ENCODE measurements around the gene ARFRP1.
A peak's percentile ranks its signal among the peaks of the same experiment; 100 is the strongest.

The ARFRP1 gene, protein sequence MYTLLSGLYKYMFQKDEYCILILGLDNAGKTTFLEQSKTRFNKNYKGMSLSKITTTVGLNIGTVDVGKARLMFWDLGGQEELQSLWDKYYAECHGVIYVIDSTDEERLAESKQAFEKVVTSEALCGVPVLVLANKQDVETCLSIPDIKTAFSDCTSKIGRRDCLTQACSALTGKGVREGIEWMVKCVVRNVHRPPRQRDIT

DNA sequence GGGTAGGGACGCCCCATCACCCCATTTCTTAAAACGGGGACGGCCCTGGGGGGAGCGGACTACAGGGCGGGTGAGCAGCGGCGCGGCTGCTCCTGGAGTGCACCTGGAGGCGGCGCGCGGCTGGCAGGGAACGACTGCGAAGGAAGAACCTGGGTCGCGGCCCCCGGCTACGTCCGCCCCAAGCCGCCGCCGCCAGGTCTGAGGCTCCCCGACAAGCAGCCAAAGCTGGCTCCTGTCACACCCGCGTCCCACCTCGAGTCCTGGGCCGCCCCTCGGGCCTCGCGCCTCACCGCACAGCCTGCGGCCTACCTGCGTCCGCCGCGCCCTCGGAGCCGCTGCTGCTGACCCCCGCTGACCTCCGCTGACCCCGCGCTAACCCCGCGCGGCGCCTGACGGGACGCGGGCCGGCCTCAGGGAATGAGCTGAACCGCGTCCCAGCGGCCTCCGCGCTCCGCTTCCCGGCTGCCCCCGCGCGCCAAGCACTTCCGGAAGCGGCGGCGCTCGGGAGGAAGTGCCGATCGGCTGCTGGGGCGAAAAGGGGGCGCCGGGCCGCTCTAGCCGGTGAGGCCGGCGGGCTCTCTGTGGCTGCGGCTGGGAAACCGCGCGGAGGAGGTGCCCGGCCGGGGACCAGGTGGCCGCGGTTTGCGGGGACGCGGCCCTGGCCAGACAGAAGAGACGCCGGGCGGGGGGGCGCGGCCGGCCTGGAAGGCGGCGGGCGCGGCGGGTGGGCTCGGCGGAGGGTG, at the start of gene ARFRP1, which contains the start of gene ZGPAT:
ARFRP1 (minus strand) TSS at position 419 of the 743 bp plus-strand sequence. CDS start 885 bp downstream, outside the sequence.
ZGPAT (plus strand) TSS at position 482 of the 743 bp plus-strand sequence. CDS start 542 bp downstream, outside the sequence.
- DNase-seq, result peak; percentile 80

DNA sequence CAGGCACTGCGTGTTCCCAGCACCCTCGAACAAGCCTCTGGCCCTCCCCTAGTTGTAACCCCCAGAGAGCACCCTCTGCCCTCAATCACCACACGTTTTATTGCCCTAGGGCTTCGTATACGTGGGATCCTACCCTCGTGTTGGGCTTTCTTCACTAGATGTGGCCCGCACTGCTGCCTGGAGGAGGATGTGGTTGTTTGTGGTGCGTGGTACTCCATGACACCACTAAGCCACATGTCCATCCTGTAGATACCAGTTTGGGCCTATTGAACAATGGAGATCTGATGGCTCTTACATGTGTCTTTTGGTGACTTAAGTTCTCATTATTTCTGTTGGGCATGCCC, 48.8 kb upstream of the ARFRP1 start:
- no peak for DNase-seq

- DNase-seq, result no peak
Observed at GRCh38 chr20:63755933-63756647, 48.3 kb upstream of the ARFRP1 start.

DNA sequence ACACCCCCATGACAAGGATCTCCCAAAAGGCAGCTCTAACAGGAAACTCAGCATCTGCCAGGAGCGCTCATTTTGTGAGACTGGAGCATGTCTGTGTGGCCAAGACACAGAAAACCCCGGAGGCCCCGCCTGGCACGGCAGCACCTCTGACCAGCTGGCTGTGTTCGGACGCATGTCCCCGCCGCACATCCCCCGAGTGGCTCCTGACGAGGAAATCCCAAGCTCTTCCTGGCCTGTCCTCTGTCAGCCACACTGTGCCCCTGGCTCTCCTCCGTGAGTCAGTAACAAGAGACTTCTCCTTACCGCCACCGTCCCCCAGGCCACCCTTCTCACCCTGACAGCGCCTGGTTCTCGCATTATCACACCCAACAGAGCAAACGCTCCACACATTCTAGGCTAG, 46.2 kb upstream of the ARFRP1 start:
- no peak for DNase-seq

DNA sequence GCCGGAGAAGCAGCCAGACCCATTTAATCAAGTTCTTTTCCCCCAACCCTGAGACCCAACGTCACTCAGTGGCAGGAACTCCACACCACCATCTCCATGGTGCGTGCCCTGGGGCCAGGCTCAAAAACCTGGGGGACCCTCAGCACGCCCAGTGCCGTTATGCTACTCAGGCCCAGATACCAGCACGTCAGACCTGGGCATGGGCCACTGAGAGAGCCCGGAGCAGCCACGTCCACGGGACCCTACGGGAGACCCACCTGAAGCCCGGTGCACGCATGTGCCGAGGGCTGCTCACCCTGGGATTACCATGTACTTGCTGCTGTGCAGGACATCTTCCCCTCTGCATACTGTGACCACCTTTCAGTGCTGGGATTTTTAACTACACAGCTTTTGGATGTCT, 45.6 kb upstream of the ARFRP1 start:
- no peak for DNase-seq

DNA sequence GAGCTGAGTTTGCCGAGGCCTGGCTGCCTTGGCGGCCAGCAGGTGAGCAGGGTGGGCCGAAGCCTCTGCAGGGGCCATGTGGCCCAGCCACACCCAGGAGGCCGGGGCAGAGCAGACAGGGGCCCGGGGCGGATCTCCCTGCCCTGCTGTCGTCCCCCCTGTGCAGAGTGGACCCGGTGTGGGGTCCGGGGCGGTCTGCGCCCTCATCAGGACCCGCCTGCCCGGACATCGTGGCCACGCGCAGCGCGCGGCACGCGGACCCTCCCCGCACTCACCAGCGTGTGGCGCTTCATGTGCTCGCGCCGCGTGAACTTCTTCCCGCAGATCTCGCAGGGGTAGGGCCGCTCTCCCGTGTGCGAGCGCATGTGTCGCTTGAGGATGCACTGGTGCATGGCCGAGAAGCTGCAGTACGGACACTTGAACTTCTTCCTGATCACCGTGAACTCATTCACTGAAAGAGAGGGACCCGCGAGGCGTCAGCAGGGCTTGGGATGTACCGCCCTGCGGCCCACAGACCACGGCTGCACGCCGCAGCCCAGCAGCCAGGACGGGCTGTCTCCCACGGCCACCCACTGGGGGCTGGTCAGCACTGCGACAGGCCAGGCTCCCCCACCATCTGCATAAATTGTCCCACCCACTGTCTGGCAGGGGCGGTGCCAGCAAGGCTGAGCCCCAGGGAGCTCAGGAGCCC, 44.8 kb upstream of the ARFRP1 start:
- no peak for DNase-seq

GRCh38 chr20:63751471-63752271, 43.9 kb upstream of the ARFRP1 start:
- no peak for DNase-seq

GRCh38 chr20:63750807-63751470, 43.2 kb upstream of the ARFRP1 start:
- DNase-seq, result no peak

- no peak for DNase-seq
Observed at GRCh38 chr20:63749597-63750508, 42.1 kb upstream of the ARFRP1 start.

DNA sequence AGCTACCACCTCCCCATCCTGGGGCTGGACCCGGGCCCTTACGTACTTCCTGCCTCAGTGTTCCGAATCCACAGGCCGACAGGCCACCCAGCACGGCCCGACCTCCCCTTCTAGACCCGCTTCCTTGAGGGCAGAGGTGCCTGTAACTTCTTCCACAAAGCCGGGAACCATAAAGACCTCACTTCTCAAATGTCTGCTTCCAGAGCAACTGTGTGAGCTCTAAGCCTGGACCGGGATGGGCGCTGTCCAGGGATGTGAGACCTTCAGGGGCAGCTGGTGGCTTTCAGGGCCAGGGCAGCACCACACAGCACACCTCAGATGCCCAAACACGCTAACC, 41.1 kb upstream of the ARFRP1 start:
- DNase-seq, result no peak

DNA sequence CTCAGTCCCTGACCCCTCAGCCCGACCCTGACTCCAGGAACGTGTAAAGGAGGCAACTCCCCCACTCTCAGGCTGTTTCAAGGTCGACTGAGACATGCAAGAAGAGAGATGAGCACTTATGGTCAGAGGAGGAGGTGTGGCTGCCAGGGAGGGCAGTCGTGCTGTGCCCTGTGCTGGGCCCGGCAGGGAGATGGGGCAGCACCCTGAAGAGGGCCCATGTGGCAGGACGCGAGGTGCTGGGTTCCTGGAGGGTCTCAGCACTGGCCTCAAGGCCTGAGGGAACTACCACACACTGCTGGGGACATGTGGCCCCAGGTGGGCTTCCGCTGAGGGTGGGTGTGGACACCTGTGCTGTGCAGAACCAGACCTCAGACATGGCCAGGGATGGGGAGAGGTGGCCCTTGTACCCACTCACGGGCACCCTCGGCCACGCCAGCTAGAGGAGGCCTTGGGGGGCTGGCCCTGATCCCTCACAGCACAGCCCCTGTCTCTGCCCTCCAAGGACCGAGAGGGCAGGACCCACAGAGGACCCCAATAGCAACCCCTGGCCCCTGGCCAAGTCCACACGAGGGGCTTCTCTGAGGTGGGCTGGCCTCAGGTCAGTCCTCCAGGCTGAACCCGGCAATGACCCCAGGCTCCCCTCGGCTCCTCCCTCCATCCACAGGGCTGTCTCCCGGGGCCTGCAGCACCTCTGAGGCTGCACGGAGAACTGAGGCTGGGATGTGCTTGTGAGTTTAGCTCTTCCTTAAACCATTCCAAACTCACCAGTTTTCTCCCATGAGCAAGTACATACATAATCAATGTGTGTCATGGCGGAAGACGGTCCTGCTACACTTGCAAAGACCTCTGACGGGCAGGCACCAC, 40.5 kb upstream of the ARFRP1 start:
- no peak for DNase-seq

GRCh38 chr20:63747622-63748069, 39.9 kb upstream of the ARFRP1 start:
- DNase-seq, result no peak

DNA sequence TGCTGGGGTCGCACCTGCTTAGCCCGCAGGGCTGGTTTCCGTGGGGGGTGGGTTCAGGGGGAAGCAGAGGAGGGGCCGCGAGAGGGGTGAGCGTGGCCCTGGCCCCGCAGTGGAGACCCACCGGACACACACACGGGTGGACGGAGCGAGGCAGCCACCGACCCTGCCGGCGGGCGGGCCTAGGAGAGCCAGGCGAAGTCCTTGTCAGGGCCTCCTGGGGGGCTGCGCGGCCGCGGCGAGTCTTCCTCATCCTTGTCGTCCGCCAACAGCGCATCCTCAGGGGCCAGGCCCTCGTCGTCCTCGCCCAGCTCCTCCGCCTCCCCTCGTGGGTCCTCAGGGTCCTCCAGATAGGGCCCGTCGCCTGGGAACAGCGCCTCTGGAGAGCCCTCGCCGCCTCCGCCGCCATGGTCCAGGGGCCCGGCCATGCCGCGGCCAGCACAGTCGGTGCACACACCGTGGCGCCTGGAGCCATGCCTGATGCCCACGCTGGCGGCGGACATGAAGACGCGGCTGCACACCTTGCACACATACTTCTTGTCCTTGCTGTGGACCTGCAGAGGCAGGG, 39.1 kb upstream of the ARFRP1 start:
- DNase-seq, result no peak

GRCh38 chr20:63745961-63746731, 38.4 kb upstream of the ARFRP1 start:
- no peak for DNase-seq

- DNase-seq, result no peak
Observed at GRCh38 chr20:63745424-63745805, 37.6 kb upstream of the ARFRP1 start.

- no peak for DNase-seq
Observed at GRCh38 chr20:63744574-63745423, 37.0 kb upstream of the ARFRP1 start.

- DNase-seq, result no peak
Observed at GRCh38 chr20:63744158-63744557, 36.4 kb upstream of the ARFRP1 start.

All from NCI-H2029 (cell line).